Neural progenitor cell (in vitro differentiated cells): ENCODE data around the gene SPSB3.

Experiments
- CTCF ChIP-seq: fragments of 200-600 bp; sonication (generic); IDR thresholded peaks from 2 replicates; pipeline ENCODE4 v1.5.1; 2017; ENCODE audit warnings: antibody characterized with exemption, mild to moderate bottlenecking
- EZH2 ChIP-seq: fragments of 200-600 bp; sonication (generic); IDR thresholded peaks from 2 replicates; pipeline ENCODE4 v1.6.1; 2017; ENCODE audit warnings: antibody characterized with exemption, mild to moderate bottlenecking, moderate library complexity
- EZH2phosphoT487 ChIP-seq: fragments of 200-600 bp; sonication (generic); IDR thresholded peaks from 2 replicates; pipeline ENCODE4 v1.6.1; 2017; ENCODE audit warnings: antibody characterized with exemption

- TF ChIP-seq CTCF (no peak), EZH2 (no peak), EZH2phosphoT487 (no peak)
Observed at GRCh38 chr16:1810106-1810505, 27.7 kb upstream of the SPSB3 start.
